GM19025 (cell line): Measurements from ENCODE around the gene VPS37D.
"Not testable (repeated sequence)": the region's sequence is repeated elsewhere in the genome, so short reads cannot be mapped to it uniquely, and the experiment has no call there.

Source experiments
- ATAC-seq: cut with Tn5 transposase; IDR thresholded peaks from one replicate; pipeline ENCODE4 v1.9.1; 2021; ENCODE audit warnings: mild to moderate bottlenecking, low read depth, moderate library complexity; ENCODE audit not compliant: unreplicated experiment

The VPS37D gene

DNA sequence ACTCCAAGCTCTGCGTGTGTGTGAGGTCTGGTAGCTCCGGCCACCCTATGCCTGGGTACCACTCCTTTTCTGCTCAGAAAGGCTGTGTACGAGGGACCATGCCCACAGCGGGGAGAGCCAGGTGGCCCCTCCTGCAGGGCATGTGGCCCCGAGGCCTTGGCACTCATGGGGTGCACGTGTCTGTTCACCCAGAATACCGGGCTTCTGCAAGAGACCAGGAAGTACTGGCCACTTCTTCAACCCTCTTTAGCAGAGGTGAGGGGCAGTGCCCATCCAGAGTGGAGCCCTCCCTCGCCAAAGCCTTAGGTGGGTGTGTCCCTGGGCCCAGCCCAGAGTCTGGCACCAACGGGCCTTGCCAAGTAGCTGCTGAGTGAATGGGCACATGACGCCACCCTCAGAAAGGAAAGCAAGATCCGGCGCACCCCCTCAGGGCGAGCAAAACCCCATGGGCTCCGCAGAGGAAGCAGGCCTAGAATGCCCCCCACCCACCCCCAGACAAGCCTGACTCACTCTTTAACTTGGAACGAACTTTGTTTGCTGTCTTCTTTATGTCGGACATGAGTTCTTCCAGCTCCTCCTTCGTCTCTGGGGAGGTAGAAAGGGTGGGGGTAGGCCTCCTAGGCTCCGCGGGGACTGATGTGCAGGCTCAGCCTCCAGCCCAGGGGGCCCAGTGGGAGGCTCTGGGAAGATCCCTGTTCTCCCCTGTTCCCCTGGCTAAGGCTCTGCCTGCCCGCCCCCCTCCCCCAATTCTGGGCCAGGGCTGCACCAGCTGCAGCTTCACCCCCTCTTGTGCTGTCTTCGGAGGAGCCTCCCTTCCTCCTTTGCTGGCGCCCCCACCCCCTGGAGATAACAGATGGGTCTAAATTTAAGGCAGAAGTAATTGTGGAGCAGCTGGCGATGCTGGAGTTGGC lies 37.3 kb downstream of the VPS37D start:
- no peak for ATAC-seq

DNA sequence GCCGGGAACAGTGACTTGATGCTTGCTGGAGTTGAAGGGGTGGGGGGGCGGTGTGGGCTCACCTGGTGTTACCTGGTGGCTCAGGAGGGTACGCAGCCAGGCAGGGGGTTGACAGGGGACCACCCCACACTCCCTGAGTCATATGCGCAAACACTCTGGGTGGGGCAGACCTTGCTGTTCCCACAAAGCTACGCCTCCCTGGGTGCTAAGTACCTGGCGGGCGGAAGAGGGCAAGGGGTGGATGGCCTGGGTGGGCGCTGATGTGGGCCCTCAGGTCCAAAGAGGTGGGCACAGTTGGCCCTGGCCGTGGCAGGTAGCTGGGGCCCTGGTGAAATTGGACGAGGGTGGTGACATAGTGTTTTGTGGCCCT lies 37.9 kb downstream of the VPS37D start:
- ATAC-seq, result no peak

DNA sequence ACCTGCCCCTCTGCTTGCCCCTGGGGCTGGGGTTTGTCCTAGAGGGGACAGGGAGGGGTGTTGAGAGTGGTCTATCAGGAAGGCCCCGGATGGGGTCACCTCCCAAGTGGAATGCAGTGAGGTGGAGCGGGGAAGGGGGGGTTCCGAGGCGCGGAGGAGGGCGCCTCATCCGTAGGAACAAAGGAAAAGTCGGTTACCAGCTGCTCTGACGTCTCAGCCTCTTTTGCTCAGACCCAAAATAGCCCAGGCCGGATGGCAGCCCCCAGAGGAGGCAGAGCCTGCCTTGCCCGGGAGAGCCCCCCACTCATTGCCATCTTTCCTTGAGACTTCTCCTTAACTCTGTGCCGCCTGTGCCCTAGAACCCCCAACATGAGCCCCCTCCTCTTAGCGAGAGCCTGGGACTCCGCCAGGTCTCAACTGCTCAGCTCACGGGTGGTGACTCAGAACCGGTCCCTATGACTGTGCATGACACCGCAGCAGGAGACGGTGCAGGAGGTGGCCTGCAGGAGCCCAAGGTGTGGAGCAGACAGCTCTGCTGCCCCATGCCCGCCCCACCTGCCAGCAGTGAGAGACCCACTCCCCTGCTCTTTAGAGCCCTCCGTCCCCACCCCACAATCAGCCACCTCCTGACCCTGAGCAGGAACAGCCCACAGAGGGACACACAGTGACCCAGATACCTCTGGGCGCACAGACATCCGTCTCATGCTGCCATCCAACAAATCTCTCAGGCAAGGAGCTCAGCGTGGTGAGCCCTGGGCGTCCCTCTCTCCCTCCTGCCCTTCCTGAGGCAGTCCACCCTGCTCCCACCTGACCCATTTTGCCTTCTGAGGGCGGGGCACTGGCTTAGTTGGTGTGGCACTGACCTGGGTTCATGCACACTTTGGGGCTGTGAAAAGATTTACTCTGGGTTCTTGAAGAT lies 38.8 kb downstream of the VPS37D start:
- ATAC-seq, result no peak

DNA sequence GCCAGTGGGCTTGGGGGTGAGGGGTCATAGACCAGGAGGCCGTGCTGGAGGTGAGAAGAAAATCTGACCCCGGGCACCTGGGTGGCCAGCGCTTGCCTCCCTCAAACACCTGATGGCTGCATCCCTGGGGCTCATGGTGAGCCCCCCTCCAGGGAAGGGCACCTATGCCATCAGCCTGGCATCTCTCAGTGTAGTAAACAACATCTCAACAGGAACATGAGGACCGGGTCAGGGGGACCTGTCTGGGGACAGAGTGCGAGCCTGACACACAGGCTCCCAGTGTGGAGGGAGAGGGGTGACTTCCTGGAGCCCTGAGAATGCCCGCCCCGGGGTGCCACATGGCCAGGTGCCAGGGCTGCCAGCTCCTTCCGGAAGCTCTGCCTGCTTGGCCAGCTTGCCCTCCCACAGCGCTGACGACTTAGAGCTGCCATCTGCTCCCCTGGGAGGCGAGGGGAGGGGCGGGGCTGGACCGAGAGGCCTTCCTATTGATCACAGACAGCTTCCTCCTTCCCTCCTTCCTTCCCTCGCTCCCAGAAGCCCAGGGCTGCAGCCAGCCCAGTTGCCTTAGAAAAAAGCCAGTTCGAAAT lies 39.5 kb downstream of the VPS37D start:
- ATAC-seq, result no peak

DNA sequence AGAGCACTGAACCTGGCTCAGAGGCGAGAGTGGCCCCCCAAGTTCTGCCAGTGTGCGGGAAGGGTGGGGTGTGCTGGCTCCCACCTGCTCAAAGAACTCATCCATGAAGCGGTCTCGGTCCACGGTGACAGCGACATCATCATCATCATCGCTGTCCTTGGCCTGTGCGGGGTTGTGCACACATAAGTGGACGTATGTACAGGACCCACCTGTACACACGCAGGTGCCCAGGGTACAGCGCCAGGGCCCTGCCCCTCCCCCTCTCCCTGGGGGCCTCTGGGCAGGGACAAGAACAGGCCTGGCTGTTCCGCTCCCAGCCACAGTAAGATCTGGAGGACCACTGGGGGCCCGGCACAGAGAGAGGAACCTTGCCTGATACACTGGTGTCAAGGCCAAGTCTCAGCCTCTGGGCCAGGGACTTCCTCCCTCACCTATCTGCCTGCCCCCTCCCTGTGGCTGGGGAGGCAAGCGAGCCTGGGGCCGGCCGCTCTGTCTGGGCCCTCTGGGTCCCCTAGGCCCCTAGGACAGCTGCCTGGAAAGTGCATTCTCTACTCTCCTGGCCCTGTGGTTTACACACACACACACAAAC lies 41.4 kb downstream of the VPS37D start:
- ATAC-seq, result no peak

DNA sequence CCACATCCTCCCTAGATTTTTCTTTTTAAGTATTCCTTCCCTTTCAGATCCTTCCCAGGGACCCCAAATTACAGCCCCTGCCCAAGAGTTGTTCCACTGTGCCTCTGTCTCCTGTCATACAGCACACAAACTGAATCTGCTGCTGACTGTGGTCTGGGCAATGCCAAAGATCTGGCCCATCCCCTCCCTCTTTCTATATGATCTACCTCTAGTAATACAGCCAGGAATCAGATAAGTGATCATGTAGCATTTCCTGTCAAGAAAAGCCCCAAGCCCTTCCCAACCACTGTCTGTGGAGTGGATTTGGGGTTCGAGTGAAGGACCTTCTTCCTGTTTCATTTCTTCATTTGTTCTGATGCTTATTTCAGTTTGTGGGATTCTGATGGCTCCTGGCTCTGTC lies 45.1 kb downstream of the VPS37D start:
- ATAC-seq, result no peak

DNA sequence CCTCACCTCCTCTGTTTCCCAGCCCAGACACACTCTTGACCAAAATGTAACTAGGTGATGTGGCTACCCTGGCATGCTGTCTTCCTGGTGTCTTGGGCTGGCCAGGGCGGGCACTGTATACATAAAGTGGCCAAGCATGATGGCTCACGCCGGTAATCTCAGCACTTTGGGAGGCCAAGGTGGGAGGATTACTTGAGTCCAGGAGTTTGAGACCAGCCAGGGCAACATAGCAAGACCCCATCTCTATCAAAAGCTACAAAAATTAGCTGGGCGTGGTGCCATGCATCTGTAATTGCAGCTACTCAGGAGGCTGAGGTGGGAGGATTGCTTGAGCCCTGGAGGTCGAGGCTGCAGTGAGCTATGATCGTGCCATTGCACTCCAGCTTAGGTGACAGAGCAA lies 45.7 kb downstream of the VPS37D start:
- ATAC-seq, result not testable (repeated sequence)

DNA sequence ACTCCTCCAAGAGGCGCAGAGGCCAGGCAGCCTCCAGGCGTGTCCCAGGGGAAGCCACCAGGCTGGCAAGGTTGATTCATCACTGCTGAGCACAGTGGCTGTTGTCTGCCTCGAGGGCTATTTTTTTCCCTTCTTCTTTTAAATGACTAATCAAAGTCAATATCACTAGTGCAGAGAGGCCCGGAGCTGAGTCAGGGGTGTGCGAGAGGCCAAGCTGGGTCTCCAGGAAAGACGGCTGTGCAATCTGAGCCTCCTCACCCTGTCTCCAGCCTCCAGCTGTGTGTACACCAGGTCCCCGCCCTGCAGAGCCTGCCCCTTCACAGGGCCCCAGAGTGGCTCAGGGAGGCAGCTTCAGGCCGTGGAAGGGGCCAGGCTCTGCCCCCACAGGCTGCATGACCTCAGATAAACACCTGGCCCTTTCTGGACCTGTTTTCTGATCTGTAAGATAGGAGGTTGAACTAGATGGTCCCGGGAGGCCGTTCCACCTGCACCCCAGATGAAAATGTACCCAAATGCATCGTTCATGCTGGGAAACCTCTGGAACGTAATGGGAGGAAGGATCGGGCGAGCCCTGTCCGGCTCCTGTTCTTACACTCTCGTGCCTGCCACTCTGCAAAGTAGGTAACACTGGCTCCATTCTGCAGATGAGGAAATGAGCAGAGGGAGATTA lies 48.2 kb downstream of the VPS37D start:
- no peak for ATAC-seq

DNA sequence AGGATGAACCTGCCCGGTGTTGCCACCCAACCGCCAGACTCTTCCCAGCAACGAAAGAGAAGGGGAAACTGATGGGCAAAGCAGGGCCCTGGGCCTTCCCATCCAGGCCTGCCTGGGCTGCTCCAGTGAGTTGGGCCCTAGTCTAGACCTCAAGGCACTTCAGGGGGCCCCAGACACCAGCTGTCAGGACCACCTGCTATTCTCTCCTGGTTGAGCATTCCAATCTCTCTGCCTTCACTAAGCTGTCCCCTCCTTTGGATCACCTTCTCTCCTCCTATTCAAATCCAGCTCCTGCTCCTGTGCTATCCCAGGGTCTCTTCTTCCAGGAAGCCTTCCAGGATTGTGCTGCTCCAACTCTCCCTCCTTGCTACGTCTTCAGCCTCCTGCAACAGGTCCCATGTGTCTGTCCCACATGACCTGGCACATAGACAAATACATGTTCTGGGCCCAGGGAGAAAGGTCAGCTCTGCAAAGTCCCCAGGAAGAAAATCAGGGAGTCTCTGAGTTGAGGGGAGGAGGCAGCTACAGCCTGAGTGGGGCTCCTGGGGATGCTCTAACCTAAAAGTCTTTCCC lies 48.8 kb downstream of the VPS37D start:
- no peak for ATAC-seq

DNA sequence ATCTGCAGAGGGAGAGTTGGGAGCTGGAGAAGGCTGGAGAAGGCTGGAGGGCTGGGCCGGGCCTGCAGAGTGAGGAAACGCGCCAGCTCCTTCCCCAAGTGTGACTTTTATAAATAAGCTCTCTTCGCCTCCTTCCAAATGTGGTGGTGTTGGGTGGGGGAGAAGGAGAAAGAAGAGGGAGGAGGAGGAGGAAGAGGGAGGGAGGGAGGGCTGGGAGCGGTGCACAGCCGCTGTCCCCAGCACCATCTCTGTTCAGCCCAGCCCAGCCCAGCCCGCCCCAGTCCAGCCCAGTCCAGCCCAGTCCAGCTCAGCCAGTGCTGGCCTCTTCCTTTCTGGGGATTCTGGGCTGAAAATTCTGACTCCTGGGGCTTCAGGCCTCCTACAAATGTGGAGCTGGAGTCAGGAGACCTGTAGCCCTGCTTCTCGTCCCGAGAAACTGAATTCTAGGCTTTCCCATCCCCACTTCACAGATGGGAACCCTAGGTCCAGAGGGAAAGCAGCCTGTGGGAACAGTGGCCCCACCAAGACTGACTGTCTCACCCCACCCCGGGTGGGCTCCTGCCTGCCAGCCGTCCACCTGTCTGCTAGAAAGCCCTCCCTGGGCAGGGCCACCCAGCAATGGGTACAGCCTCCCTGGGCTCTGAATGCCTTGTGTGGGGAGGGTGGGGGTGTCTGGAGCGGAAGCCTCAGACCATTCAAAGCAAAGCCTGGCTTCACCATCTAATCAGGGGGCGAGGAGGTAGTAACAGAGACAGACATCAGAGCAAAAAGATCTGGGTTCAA lies 49.6 kb downstream of the VPS37D start:
- no peak for ATAC-seq

DNA sequence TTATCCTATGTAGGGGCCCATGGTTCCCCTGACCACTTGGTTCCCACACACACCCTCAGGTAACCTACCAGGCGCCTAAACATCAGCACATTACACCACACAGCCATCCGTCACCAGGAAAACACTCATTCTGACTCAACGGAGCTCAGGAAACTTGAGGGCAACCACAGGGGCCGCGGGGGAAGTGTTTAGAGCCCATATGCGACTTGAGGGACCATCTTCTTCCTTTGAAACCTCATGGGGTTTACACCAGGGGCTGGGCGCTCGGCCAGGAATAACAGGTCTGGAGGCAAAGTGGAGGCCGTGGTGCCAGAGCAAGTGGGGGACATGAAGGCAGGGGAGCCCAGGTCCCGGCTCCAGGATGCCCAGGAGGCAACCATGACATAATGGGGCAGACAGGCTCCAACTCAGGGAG lies 50.4 kb downstream of the VPS37D start:
- ATAC-seq, result no peak

DNA sequence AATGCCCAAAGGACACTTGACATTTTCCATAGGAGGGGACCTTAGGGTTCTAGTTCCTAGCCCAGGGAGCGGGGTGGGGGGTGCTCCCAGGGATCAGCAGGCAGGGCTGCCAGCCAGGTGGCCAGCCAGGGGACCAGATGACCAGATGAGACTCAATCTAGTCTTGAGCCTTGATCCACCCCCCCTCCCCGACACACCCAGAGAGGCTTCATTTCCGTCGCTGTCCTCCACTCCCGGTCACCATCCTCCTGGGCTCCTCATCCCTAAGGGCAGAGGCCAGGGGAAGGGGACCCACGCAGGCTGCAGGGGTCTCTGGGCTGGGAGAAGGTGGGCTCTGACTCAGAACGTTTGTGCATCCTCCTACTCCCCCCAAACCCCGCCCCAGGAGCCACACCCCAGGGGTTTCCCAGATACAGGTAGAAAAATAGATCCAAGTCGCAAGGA lies 50.8 kb downstream of the VPS37D start:
- no peak for ATAC-seq

DNA sequence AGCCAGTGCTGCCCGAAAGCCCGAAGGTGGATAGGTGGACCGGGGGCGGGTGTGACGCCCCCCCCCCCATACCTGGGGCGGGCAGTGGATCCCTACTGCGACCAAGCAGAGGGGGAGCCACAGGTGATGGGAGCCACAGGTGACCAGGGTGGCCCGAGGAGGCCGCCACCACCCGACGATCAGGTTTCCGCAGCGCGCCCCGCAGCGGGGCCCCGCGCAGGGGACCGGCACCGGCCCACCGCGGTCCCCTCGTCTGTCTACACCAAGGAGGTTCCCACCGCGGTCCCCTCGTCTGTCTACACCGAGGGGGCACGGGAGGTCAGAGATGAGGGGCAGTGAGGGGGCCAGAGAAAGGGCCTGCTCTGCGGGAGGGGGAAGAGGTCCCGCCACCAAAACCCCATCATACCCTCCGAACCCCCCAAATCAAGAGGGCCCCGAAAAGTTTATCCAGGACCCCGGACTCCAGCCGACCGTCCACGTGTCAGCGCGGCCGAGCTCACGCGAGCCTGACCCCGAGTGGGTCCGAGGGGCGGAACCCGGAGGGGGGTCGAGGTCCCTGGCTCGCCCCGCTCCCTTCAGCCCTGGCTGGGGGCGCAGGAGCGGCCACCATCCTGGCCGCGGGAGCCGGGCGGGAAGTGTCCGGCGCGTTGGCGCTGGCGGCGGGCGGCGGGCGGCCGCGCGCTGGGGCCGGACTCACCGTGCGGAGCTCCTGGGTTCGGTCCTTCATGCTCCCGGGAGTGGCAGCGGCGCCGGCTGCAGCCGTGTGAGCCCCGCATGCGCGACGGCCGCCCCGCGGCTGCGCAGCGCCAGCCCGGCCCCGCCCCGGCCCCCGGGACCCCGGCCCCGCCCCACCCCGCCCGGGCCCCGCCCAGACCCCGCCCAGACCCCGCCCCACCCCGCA lies 51.5 kb downstream of the VPS37D start, which contains the start of gene STX1A:
STX1A (minus strand) TSS at position 765 of the 901 bp plus-strand sequence; CDS start at position 727, 38 bp downstream.
- ATAC-seq, result peak; percentile 62

DNA sequence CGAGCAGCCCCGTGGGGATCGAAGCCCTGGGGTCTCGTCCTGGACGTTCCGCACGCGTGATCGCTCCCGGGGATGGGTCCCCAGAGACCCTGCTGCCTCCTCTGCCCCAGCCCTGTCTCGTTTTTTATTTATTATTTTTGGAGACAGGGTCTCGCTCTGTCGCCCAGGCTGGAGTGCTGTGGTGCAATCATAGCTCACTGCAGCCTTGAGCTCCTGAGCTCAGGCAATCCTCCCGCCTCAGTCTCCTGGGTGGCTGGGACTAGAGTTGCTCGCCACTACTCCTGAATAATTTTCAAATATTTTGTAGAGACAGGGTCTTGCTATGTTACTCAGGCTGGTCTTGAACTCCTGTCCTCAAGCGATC lies 52.2 kb downstream of the VPS37D start:
- no peak for ATAC-seq

DNA sequence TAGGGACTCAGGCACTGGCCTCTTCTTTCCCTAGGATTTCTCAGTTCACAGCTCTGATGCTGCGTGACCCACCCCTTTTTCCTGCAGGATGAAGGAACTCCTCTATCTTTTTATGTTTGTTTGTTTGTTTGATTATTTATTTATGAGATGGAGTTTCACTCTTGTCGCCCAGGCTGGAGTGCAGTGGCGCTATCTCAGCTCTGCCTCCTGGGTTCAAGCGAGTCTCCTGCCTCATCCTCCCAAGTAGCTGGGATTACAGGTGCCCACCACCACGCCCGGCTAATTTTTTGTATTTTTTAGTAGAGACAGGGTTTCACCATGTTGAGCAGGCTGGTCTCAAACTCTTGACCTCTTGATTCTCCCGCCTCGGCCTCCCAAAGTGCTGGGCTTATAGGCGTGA lies 52.8 kb downstream of the VPS37D start:
- ATAC-seq, result not testable (repeated sequence)

DNA sequence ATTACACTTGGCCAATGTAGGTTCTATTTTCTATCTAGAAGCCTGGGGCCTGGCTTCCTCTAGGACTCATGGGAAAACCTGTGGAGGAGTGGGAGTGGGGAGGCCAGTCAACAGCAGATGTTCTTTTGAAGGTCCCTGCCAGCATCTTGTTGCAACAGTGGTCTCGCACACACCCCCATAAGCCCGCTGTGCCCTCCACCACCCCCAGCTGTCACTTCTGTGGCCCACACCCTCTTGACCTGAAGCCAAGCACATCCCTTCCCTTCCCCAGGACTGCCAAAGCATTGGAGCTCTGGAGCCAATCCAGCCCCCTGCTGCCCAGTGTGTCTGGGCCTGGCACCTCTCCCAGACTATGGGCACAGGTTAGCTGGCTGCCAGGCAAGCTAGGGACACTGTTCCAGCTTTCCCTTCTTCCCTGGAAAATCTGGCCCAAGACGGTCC lies 53.8 kb downstream of the VPS37D start:
- ATAC-seq, result no peak
